GM21825 (cell line): ENCODE data around the gene OR4C11.

ENCODE experiments used
- ATAC-seq: cut with Tn5 transposase; IDR thresholded peaks from one replicate; pipeline ENCODE4 v1.9.1; 2021; ENCODE audit warnings: mild to moderate bottlenecking, moderate library complexity; ENCODE audit not compliant: unreplicated experiment

The OR4C11 gene

GRCh38 chr11:55607545-55607944 is at the start of gene OR4C11:
Gene OR4C11, minus strand, starts transcription at chr11:55607645. Its CDS starts 3,272 bp downstream, at chr11:55604373.
- no peak for ATAC-seq

- no peak for ATAC-seq
Observed at GRCh38 chr11:55655096-55655495, 47.7 kb upstream of the OR4C11 start.

GRCh38 chr11:55652560-55652959 is 45.1 kb upstream of the OR4C11 start:
- no peak for ATAC-seq

DNA sequence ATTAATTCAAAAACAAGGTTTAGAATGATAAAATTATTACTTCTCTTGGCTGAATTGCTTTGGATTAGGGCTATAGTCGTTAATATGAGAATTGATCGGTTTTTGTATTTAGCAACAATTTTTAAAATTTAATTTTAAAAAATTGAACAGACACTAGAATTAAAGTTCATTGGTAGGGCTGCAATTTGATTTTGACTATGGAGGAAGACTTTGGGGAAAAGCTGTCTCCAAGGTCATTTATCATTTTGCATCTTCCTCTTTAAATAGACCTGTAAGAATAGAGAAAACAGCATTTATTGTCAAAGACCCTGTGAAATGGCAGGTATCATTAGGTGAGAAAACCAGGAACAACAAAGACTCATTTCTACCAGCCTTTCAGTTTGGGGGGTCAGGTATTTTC is 40.6 kb upstream of the OR4C11 start, which contains the start of gene OR4S2:
OR4S2 (plus strand) TSS at position 301 of the 400 bp plus-strand sequence. CDS start 2,577 bp downstream, outside the sequence.
- no peak for ATAC-seq

GRCh38 chr11:55634813-55635212 is 27.4 kb upstream of the OR4C11 start, which contains the start of gene OR4P4:
Gene OR4P4, plus strand, starts transcription at chr11:55635113.
- ATAC-seq = no peak

GRCh38 chr11:55624531-55624930 is 17.1 kb upstream of the OR4C11 start:
- ATAC-seq = no peak

GRCh38 chr11:55572548-55572947 is 34.9 kb downstream of the OR4C11 start:
- no peak for ATAC-seq

DNA sequence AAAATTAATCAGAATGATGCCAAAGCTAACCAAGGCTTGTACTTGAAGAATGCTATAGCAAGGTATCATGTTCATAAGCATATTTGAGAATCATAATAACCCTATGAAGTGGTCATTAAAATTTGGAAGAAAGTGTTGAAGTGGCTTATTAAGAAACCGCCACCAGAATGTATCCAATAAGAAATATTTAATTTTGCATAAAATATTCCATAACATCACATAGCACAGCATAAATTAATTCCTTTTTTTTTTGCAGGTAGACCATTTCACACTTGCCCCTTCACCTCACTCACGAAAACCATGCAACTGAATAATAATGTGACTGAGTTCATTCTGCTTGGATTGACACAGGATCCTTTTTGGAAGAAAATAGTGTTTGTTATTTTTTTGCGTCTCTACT is 35.6 kb downstream of the OR4C11 start, which contains the start of gene OR4C16:
OR4C16 (plus strand) TSS at position 301 of the 400 bp plus-strand sequence; CDS start at position 301, 0 bp downstream.
- no peak for ATAC-seq

GRCh38 chr11:55554169-55554568 is 53.3 kb downstream of the OR4C11 start, which contains the start of gene OR4C15:
Gene OR4C15, plus strand, starts transcription at chr11:55554469. Its CDS starts 0 bp downstream, at chr11:55554469.
- ATAC-seq = no peak
